22Rv1 (cell line): Measurements from ENCODE around the gene APBB2.
A peak's percentile ranks its signal among the peaks of the same experiment; 100 is the strongest.

ENCODE experiments used
- CTCF ChIP-seq: fragments of 450-650 bp; IDR thresholded peaks from 2 replicates; pipeline ENCODE4 v1.5.1; 2017; ENCODE audit warnings: mild to moderate bottlenecking
- ZFX ChIP-seq: fragments of 450-650 bp; IDR thresholded peaks from 2 replicates; pipeline ENCODE4 v1.6.1; 2017; ENCODE audit warnings: antibody characterized with exemption, borderline replicate concordance

GRCh38 chr4:40980318-40980883 lies 233.9 kb downstream of the APBB2 start:
- TF ChIP-seq CTCF = peak; percentile 62
- TF ChIP-seq ZFX = no peak
